HG02938 (cell line): ENCODE data around the gene COL25A1.

Source experiments
- ATAC-seq: cut with Tn5 transposase; IDR thresholded peaks from one replicate; pipeline ENCODE4 v1.9.1; 2021; ENCODE audit warnings: mild to moderate bottlenecking, moderate library complexity; ENCODE audit not compliant: unreplicated experiment

The COL25A1 gene

GRCh38 chr4:109294006-109294405 lies 8.5 kb downstream of the COL25A1 start:
- peak; percentile 93 for ATAC-seq

GRCh38 chr4:109291707-109292238 lies 10.7 kb downstream of the COL25A1 start:
- no peak for ATAC-seq

- ATAC-seq = no peak
Observed at GRCh38 chr4:109290918-109291317, 11.5 kb downstream of the COL25A1 start.

- ATAC-seq = peak; percentile 86
Observed at GRCh38 chr4:109278594-109279031, 23.8 kb downstream of the COL25A1 start.

GRCh38 chr4:109276482-109277095 lies 25.9 kb downstream of the COL25A1 start:
- ATAC-seq = peak; percentile 77

- no peak for ATAC-seq
Observed at GRCh38 chr4:109275066-109275745, 27.3 kb downstream of the COL25A1 start.

- no peak for ATAC-seq
Observed at GRCh38 chr4:109266891-109267290, 35.6 kb downstream of the COL25A1 start.

GRCh38 chr4:109266236-109266635 lies 36.2 kb downstream of the COL25A1 start:
- ATAC-seq = no peak

GRCh38 chr4:109263721-109264120 lies 38.7 kb downstream of the COL25A1 start:
- ATAC-seq = no peak

- no peak for ATAC-seq
Observed at GRCh38 chr4:109256818-109257217, 45.6 kb downstream of the COL25A1 start.

- no peak for ATAC-seq
Observed at GRCh38 chr4:109254845-109255244, 47.6 kb downstream of the COL25A1 start.

- ATAC-seq = no peak
Observed at GRCh38 chr4:109251396-109251795, 51.1 kb downstream of the COL25A1 start.

GRCh38 chr4:109248322-109248900 lies 54.0 kb downstream of the COL25A1 start:
- no peak for ATAC-seq

GRCh38 chr4:109243871-109244270 lies 58.6 kb downstream of the COL25A1 start:
- ATAC-seq = no peak

- ATAC-seq = no peak
Observed at GRCh38 chr4:109238746-109239145, 63.7 kb downstream of the COL25A1 start.

GRCh38 chr4:109235683-109236082 lies 66.8 kb downstream of the COL25A1 start:
- ATAC-seq = no peak

- no peak for ATAC-seq
Observed at GRCh38 chr4:109234596-109234995, 67.9 kb downstream of the COL25A1 start.

GRCh38 chr4:109233570-109233969 lies 68.9 kb downstream of the COL25A1 start:
- no peak for ATAC-seq

- ATAC-seq = no peak
Observed at GRCh38 chr4:109232681-109233080, 69.8 kb downstream of the COL25A1 start.

- ATAC-seq = no peak
Observed at GRCh38 chr4:109231331-109231730, 71.1 kb downstream of the COL25A1 start.

- no peak for ATAC-seq
Observed at GRCh38 chr4:109229028-109229427, 73.4 kb downstream of the COL25A1 start.

- ATAC-seq = no peak
Observed at GRCh38 chr4:109218288-109218687, 84.2 kb downstream of the COL25A1 start.
